Neutrophil (primary cell): Measurements from ENCODE around the gene TMEM125.

Experiments used
- H3K27ac ChIP-seq: fragments of 200-600 bp; sonication (generic); 2 replicates; pipeline ENCODE4 v1.5.1; 2016; ENCODE audit warnings: mild to moderate bottlenecking, moderate library complexity
- H3K27me3 ChIP-seq: fragments of 200-600 bp; sonication (generic); 2 replicates; pipeline ENCODE4 v1.6.0; 2016; ENCODE audit warnings: mild to moderate bottlenecking
- H3K36me3 ChIP-seq: fragments of 200-600 bp; sonication (generic); 2 replicates; pipeline ENCODE4 v1.5.1; 2017
- H3K4me1 ChIP-seq, 2 experiments: fragments of 200-600 bp in 1 of 2; sonication (generic) in 1 of 2; 1 replicate in 1 of 2; 2 replicates in 1 of 2; pipeline versions ENCODE4 v1.5.1 to v1.6.1; 2013 to 2016; ENCODE audit warnings: low read depth in 1 of 2, low read length in 1 of 2, mild to moderate bottlenecking in 1 of 2, moderate library complexity in 1 of 2; ENCODE audit not compliant: control insufficient read depth in 1 of 2, insufficient read depth in 1 of 2
- H3K4me3 ChIP-seq, 2 experiments: fragments of 200-600 bp in 1 of 2; sonication (generic) in 1 of 2; 1 replicate in 1 of 2; 2 replicates in 1 of 2; pipeline ENCODE4 v1.5.1; 2013 to 2016; ENCODE audit warnings: low read depth in 1 of 2, low read length in 1 of 2, mild to moderate bottlenecking in 1 of 2, moderate library complexity in 1 of 2
- H3K9me3 ChIP-seq: fragments of 200-600 bp; sonication (generic); 2 replicates; pipeline ENCODE4 v1.5.1; 2016
- TF ChIP-seq, protein P1 (sequence below): fragments of 200-600 bp; sonication (generic); IDR thresholded peaks from 2 replicates; pipeline ENCODE4 v1.5.1; 2016; ENCODE audit warnings: antibody characterized with exemption

The TMEM125 gene

GRCh38 chr1:43292679-43293078 lies 22.9 kb downstream of the TMEM125 start:
- Histone ChIP-seq H3K4me1 (no peaks in the 10 kb centered on the region), H3K9me3 (no peaks in the 10 kb centered on the region), H3K4me3 (no peak overlapping the region), H3K36me3 (no peaks in the 10 kb centered on the region), H3K27ac (no peak overlapping the region), H3K27me3 (no peaks in the 10 kb centered on the region)
- TF ChIP-seq, protein P1, sequence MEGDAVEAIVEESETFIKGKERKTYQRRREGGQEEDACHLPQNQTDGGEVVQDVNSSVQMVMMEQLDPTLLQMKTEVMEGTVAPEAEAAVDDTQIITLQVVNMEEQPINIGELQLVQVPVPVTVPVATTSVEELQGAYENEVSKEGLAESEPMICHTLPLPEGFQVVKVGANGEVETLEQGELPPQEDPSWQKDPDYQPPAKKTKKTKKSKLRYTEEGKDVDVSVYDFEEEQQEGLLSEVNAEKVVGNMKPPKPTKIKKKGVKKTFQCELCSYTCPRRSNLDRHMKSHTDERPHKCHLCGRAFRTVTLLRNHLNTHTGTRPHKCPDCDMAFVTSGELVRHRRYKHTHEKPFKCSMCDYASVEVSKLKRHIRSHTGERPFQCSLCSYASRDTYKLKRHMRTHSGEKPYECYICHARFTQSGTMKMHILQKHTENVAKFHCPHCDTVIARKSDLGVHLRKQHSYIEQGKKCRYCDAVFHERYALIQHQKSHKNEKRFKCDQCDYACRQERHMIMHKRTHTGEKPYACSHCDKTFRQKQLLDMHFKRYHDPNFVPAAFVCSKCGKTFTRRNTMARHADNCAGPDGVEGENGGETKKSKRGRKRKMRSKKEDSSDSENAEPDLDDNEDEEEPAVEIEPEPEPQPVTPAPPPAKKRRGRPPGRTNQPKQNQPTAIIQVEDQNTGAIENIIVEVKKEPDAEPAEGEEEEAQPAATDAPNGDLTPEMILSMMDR: no peak

DNA sequence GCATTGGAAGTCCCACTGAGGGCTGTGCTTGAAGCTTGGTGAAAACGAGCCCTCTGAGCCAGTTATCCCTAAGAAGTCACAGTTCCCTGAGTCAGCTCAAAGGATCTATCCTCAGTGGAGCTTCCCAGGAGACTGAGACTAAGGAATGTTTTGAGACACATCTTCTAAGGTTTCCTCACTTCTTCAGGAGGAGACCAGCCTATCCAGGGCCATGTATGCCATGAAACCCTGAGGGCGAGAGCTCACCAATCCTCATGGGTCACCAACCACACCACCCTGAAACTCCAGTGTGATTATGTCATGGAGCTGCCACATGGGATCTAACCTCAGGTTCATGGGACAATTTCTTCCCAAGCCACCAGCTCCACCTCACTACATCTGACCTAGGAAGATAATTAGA lies 23.4 kb downstream of the TMEM125 start:
- Histone ChIP-seq H3K4me1 (no peaks in the 10 kb centered on the region), H3K27ac (no peak overlapping the region), H3K36me3 (no peaks in the 10 kb centered on the region), H3K4me3 (no peak overlapping the region), H3K27me3 (no peaks in the 10 kb centered on the region), H3K9me3 (no peaks in the 10 kb centered on the region)
- TF ChIP-seq, protein P1: no peak

DNA sequence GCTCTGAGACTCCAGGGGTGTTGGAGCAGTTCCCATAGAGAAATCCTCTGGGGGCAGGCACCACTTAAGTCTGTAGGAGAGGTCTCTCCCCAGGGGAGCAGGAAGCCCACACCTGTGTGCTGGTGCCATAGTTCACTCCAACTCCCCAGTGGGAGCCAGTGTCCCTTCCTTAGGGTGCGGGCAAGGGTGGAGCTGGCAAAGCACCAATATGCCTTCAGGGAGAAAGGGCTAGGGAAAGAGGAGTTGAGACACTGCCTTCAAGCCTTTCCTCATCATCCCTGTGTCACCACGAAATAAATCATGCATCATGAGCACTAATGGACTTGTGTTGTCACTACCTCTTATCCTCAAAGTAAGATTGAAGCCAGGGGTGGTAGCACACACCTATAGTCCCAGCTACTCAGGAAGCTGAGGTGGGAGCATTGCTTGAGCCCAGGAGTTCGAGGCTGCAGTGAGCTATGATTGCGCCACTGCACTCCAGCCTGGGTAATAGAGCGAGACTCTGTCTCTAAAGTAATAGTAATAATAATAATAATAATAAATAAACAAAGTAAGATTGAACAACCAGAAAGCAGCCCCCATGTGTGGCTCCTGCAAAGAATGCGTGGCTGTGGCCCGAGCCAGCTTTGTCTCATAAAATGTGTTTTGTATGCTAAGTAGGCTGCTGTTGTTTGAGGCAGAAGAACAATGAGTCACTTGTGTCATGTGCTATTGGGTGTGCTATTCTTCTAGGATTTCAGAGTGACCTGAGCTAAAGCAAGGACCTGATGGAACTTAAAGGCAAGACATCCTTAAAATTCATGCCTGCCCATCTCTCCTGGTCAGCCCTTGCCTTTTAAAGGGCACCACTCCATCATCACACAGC lies 24.3 kb downstream of the TMEM125 start:
- Histone ChIP-seq H3K4me1 (no peaks in the 10 kb centered on the region), H3K27ac (no peak overlapping the region), H3K9me3 (no peaks in the 10 kb centered on the region), H3K27me3 (no peaks in the 10 kb centered on the region), H3K36me3 (no peaks in the 10 kb centered on the region), H3K4me3 (no peak overlapping the region)
- TF ChIP-seq, protein P1: no peak

GRCh38 chr1:43294761-43295160 lies 25.0 kb downstream of the TMEM125 start:
- Histone ChIP-seq H3K9me3 (no peaks in the 10 kb centered on the region), H3K36me3 (no peaks in the 10 kb centered on the region), H3K4me1 (no peaks in the 10 kb centered on the region), H3K27ac (no peak overlapping the region), H3K27me3 (no peaks in the 10 kb centered on the region), H3K4me3 (no peak overlapping the region)
- TF ChIP-seq, protein P1: no peak

DNA sequence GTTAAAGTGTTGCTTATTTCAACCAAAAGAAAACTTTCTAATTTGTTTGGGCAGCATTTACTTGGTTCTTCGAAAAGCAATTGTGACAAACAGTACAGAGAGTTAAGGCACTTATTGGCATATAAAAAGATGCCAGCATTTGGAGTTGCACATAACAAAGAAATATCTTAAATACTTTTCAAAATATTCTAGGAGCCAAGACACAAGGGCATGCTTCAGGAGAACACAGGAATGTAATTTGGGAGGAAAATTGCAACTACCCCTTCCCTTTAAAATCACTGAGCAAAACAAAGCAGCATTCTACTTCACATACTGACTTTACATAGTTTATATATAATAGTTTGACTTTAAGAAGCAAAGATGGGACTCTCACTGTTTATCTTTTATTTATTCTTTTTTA lies 26.4 kb downstream of the TMEM125 start:
- Histone ChIP-seq H3K27ac (no peak overlapping the region), H3K27me3 (no peaks in the 10 kb centered on the region), H3K9me3 (no peaks in the 10 kb centered on the region), H3K4me1 (no peaks in the 10 kb centered on the region), H3K4me3 (no peak overlapping the region), H3K36me3 (no peaks in the 10 kb centered on the region)
- TF ChIP-seq, protein P1: no peak
